Activated CD4-positive, CD25-positive, alpha-beta regulatory T cell treated with anti-CD3 and anti-CD28 coated beads, Interleukin-2, amount 50 U/mL, for 24 hours (primary cell): ENCODE results near the gene GRIN1.

ENCODE experiments used
- ATAC-seq, 2 donors: fragments of 150-1000 bp; cut with Tn5 transposase; one replicate each; pipeline ENCODE4 v1.10.0; 2021; ENCODE audit warnings: mild to moderate bottlenecking in 1 of 2, moderate library complexity in 1 of 2

The GRIN1 gene

GRCh38 chr9:137148661-137149060 lies 9.7 kb downstream of the GRIN1 start:
- no peak for ATAC-seq

DNA sequence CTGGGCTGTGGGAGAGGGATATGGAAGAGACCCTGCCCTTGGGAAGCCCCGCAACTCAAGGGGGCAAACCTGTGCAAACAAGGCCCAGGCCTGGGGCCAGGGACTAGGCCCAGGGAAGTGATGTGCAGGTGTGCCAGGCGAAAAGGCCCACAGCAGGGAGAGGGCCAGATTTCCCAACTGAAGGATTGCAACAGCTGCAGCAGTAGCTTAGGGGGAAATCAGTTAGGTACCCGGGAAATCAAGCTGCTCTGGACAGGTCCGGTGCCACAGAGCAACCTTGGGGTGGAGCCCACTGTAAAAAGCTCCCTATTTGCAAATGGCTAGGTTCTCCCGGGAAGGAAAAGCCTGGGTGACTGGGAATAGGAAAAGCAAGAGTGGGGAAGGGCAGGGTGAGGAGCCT lies 10.4 kb downstream of the GRIN1 start:
- no peak for ATAC-seq

DNA sequence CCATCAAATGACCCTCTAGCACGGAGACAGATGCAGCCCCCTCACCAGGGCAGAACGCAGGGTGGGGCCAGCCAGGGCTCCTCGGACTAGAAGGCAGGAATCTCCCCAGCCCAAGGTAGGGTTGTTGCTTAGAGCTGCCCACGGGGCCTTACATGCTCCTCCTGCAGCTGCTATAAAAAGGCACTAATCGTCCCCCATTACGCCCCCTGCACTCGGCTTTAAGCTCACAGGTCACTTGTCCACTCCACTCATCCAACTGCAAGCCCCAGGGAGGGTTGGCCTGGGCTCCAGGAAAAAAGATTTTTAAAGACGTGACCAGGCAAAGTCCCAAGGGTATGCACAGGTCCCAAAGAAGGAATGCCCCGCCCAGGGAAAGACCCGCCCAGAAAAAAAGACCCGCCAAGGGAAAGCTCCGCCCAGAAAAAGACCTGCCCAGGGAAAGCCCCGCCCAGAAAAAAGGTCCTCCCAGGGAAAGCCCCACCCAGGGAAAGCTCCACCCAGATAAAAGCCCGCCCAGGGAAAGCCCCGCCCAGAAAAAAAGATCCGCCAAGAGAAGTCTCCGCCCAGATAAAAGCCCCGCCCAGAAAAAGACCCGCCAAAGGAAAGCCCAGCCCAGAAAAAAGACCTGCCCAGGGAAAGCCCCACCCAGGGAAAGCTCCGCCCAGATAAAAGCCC lies 11.1 kb downstream of the GRIN1 start:
- ATAC-seq = no peak

DNA sequence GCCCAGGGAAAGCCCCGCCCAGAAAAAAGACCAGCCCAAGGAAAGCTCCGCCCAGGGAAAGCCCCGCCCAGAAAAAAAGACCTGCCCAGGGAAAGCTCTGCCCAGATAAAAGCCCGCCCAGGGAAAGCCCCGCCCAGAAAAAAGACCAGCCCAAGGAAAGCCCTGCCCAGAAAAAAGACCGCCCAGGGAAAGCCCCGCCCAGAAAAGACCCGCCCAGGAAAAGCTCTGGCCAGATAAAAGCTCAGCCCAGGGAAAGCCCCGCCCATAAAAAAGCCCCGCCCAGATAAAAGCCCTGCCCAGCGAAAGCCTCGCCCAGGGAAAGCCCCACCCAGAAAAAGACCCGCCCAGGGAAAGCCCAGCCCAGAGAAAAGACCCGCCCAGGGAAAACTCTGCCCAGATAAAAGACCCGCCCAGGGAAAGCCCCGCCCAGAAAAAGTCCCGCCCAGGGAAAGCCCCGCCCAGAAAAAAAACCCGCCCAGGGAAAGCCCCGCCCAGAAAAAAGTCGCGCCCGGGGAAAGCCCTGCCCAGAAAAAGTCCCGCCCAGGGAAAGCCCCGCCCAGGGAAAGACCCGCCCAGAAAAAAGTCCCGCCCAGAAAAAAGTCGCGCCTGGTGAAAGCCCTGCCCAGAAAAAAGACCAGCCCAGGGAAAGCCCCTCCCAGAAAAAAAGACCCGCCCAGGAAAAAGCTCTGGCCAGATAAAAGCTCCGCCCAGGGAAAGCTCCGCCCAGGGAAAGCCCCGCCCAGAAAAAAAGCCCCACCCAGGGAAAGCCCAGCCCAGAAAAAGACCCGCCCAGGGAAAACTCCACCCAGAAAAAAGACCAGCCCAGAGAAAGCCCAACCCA lies 11.9 kb downstream of the GRIN1 start:
- ATAC-seq = peak; percentile 33 to 47

- ATAC-seq = no peak
Measured at GRCh38 chr9:137152844-137153405, 14.0 kb downstream of the GRIN1 start.

DNA sequence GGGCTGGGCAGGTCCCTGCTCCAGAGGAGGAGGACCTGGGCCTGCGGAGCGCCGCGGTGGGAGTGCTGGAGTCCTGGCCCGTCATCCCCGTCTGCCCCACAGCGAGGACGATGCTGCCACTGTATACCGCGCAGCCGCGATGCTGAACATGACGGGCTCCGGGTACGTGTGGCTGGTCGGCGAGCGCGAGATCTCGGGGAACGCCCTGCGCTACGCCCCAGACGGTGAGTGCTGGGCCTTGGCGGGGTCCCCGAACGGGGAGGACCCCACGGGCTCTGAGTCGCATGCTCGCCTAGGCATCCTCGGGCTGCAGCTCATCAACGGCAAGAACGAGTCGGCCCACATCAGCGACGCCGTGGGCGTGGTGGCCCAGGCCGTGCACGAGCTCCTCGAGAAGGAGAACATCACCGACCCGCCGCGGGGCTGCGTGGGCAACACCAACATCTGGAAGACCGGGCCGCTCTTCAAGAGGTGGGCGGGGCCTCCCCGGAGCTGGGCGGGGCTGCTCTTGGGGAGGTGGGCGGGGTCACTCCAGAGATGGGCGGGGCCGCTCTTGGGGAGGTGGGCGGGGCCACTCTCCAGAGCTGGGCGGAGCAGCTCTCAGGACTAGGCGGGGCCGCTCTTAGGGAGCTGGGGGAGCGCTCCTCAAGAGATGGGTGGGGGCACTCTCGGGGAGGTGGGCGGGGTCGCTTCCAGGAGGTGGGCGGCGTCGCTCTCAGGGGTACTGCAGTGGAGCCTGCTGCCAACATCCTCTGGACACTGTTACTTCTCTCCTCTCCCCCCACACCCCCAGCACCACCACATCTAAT lies 17.8 kb downstream of the GRIN1 start:
- ATAC-seq = peak; percentile 58 to 70

GRCh38 chr9:137157618-137158415 lies 18.9 kb downstream of the GRIN1 start:
- ATAC-seq = no peak

- no peak for ATAC-seq
Measured at GRCh38 chr9:137158625-137159024, 19.7 kb downstream of the GRIN1 start.

- no peak for ATAC-seq
Measured at GRCh38 chr9:137159105-137160053, 20.4 kb downstream of the GRIN1 start.

DNA sequence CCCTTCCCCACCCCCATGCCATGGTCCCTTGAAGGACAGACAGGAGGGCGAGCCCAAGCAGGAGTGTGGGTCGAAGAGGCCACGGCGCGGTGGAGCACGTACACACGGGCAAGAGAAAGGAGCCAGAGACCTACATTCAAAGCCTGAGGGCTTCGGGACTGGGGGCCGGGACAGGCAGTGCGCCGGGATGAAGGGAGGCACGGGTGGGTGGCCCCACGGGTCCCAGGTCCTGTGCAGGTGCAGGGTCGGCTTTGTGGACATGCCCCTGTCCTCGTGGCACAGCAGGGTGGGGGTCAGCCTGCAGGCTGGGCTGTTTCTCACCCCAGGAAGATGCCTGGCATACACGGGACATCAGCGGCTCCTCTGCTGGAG lies 21.1 kb downstream of the GRIN1 start:
- no peak for ATAC-seq

GRCh38 chr9:137160716-137161557 lies 22.0 kb downstream of the GRIN1 start:
- ATAC-seq = no peak

GRCh38 chr9:137161558-137162486 lies 22.9 kb downstream of the GRIN1 start:
- ATAC-seq = no peak

DNA sequence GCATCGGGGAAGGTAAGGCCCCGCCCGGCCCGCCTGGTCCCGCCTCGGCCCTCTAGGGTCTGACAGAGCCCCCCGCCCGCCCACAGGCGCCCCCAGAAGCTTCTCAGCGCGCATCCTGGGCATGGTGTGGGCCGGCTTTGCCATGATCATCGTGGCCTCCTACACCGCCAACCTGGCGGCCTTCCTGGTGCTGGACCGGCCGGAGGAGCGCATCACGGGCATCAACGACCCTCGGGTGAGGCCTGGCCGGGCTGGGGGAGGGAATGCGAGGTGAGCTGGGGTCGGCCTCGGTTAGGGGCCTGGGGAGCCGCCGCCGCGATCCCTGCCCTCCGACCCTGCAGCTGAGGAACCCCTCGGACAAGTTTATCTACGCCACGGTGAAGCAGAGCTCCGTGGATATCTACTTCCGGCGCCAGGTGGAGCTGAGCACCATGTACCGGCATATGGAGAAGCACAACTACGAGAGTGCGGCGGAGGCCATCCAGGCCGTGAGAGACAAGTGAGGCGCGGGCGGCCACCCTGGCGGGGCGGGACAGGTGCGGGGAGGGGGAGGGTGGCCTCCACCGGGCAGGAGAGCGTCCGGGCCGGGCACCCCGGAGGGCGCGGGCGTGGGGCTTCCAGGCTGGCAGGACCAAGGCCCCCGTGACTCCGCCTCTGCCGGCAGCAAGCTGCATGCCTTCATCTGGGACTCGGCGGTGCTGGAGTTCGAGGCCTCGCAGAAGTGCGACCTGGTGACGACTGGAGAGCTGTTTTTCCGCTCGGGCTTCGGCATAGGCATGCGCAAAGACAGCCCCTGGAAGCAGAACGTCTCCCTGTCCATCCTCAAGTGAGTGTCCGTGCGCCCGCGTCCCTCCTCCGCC lies 23.8 kb downstream of the GRIN1 start:
- no peak for ATAC-seq

- ATAC-seq = no peak
Measured at GRCh38 chr9:137163365-137163715, 24.4 kb downstream of the GRIN1 start.

GRCh38 chr9:137163805-137164204 lies 24.9 kb downstream of the GRIN1 start:
- no peak for ATAC-seq

GRCh38 chr9:137164370-137165249 lies 25.7 kb downstream of the GRIN1 start:
- no peak for ATAC-seq

GRCh38 chr9:137165250-137165836 lies 26.4 kb downstream of the GRIN1 start:
- ATAC-seq = no peak
